Measurements from ENCODE around the gene ZNF490. TPM values are rescaled to one million over a fixed set of nuclear protein-coding genes. Genes with fewer than 3 reads are reported as not detected.
"Not testable (repeated sequence)": the region's sequence is repeated elsewhere in the genome, so short reads cannot be mapped to it uniquely, and the experiment has no call there.

Gene ZNF490
- total RNA-seq, 1 experiment from 2014 or later, result 6.3 TPM

DNA sequence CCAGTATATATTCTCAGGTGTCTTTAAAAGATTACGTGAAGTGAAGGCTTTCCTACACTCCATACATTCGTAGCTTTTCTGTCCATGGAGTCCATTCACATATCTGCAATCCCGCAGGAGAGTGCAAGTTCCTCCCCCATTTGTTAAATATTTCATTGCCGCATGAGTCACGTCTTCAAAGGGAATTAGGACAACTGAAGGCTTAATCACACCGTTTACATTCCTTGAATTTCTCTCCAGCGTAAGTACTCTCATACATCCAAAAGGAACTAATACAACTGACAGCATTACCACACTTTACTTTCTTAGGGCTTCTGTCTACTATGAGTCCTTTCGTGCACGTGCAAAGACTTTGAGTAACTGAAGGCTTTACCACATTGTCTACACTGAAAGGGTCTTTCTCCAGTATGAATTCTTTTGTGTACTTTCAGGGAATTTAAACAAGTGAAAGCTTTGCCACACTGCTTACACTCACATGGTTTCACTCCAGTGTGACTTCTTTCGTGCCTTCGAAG lies 30.4 kb downstream of the ZNF490 start:
- CTCF ChIA-PET, result no interaction called here
- H3K4me1 Mint-ChIP-seq (ENCODE audit: low read depth, unreplicated experiment), result no peaks in the 10 kb centered on the region
- peaks cover 11% of the 10 kb centered on the region for H3K9me3 Mint-ChIP-seq (ENCODE audit: low read depth, unreplicated experiment)
- peaks cover 7% of the 10 kb centered on the region for H3K36me3 Mint-ChIP-seq (ENCODE audit: insufficient read depth, unreplicated experiment)
- TF ChIP-seq, protein P1, sequence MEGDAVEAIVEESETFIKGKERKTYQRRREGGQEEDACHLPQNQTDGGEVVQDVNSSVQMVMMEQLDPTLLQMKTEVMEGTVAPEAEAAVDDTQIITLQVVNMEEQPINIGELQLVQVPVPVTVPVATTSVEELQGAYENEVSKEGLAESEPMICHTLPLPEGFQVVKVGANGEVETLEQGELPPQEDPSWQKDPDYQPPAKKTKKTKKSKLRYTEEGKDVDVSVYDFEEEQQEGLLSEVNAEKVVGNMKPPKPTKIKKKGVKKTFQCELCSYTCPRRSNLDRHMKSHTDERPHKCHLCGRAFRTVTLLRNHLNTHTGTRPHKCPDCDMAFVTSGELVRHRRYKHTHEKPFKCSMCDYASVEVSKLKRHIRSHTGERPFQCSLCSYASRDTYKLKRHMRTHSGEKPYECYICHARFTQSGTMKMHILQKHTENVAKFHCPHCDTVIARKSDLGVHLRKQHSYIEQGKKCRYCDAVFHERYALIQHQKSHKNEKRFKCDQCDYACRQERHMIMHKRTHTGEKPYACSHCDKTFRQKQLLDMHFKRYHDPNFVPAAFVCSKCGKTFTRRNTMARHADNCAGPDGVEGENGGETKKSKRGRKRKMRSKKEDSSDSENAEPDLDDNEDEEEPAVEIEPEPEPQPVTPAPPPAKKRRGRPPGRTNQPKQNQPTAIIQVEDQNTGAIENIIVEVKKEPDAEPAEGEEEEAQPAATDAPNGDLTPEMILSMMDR (IDR thresholded peaks at IDR 0.05; ENCODE audit: unreplicated experiment), result no peak
- no peak overlapping the region for H3K27ac Mint-ChIP-seq (ENCODE audit: unreplicated experiment)
- no peaks in the 10 kb centered on the region for H3K27me3 Mint-ChIP-seq (ENCODE audit: unreplicated experiment)
- no TSS peak for BruUV-seq (replicated peaks)
- intact Hi-C loops (cut with micrococcal nuclease; ENCODE audit: unreplicated experiment), result no loop called here
- no peak overlapping the region for H3K4me3 Mint-ChIP-seq (ENCODE audit: low read depth, unreplicated experiment)
- DNase-seq, result no peak

DNA sequence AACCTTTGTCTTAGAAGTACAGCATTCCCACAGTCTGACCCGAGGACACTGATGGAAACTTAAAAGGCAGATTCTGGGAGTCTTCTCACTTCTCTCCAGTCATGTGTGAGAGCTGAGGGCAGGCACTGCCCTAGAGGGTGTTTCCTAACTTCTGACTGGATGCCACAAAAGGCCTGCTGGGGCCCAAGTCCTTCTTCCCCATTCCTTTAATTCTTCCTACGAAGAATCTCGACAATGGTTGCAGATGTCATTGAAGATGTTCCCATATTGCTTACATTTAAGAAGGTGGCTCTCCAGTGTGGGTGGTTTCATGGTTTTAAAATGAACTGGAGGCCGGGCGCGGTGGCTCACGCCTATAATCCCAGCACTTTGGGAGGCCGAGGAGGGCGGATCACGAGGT lies 32.0 kb downstream of the ZNF490 start:
- Mint-ChIP-seq H3K9me3 (ENCODE audit: low read depth, unreplicated experiment) (peaks cover 11% of the 10 kb centered on the region), H3K27me3 (ENCODE audit: unreplicated experiment) (no peaks in the 10 kb centered on the region), H3K36me3 (ENCODE audit: insufficient read depth, unreplicated experiment) (peaks cover 7% of the 10 kb centered on the region), H3K4me1 (ENCODE audit: low read depth, unreplicated experiment) (no peaks in the 10 kb centered on the region), H3K27ac (ENCODE audit: unreplicated experiment) (no peak overlapping the region), H3K4me3 (ENCODE audit: low read depth, unreplicated experiment) (no peak overlapping the region)
- DNase-seq, result no peak
- no TSS peak for BruUV-seq (replicated peaks)
- TF ChIP-seq, protein P1 (IDR thresholded peaks at IDR 0.05; ENCODE audit: unreplicated experiment), result no peak
- intact Hi-C loops (cut with micrococcal nuclease; ENCODE audit: unreplicated experiment), result no loop called here
- CTCF ChIA-PET, result no interaction called here

DNA sequence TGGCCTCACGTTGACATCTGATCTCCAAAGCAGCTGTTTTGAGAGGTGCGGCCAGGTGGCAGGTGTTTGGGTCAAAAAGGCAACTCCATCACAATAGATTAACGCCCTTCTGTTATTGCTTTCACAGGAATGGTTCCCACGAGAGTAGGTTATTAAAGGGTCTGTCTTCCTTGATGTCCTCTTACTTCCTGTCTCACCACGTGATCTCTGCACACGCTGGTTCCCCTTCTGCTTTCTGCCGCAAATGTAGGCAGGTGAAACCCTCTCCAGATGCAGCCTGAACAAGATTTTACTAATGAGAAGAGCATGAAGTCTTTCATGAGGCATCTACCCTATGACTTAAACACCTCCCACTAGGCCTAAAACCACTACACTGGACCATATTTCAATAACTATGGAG lies 36.6 kb downstream of the ZNF490 start:
- intact Hi-C loops (cut with micrococcal nuclease; ENCODE audit: unreplicated experiment), result no loop called here
- no TSS peak for BruUV-seq (replicated peaks)
- CTCF ChIA-PET, result no interaction called here
- Mint-ChIP-seq H3K27ac (ENCODE audit: unreplicated experiment) (no peak overlapping the region), H3K36me3 (ENCODE audit: insufficient read depth, unreplicated experiment) (no peaks in the 10 kb centered on the region), H3K9me3 (ENCODE audit: low read depth, unreplicated experiment) (peaks cover 16% of the 10 kb centered on the region), H3K4me1 (ENCODE audit: low read depth, unreplicated experiment) (no peaks in the 10 kb centered on the region), H3K4me3 (ENCODE audit: low read depth, unreplicated experiment) (no peak overlapping the region), H3K27me3 (ENCODE audit: unreplicated experiment) (no peaks in the 10 kb centered on the region)
- DNase-seq, result no peak
- TF ChIP-seq, protein P1 (IDR thresholded peaks at IDR 0.05; ENCODE audit: unreplicated experiment), result no peak

DNA sequence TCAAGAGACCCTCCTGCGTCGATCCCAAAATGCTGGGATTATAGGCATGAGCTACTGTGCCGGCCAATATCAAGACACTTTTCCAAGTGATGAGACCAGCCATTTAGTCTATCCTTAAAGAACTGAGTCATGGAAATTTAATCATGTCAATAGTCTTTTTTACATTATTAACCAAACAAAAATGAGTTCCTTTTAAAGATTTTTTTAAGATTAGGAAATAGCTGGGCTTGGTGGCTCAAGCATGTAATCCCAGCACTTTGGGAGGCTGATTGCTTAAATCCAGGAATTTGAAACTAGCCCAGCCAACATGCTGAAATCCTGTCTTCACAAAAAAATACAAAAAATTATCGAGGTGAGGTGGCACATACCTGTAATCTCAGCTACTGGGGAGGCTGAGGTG lies 42.7 kb downstream of the ZNF490 start:
- Mint-ChIP-seq H3K27me3 (ENCODE audit: unreplicated experiment) (no peaks in the 10 kb centered on the region), H3K4me1 (ENCODE audit: low read depth, unreplicated experiment) (no peaks in the 10 kb centered on the region), H3K36me3 (ENCODE audit: insufficient read depth, unreplicated experiment) (no peaks in the 10 kb centered on the region), H3K27ac (ENCODE audit: unreplicated experiment) (no peak overlapping the region), H3K4me3 (ENCODE audit: low read depth, unreplicated experiment) (no peak overlapping the region), H3K9me3 (ENCODE audit: low read depth, unreplicated experiment) (peaks cover 5% of the 10 kb centered on the region)
- TF ChIP-seq, protein P1 (IDR thresholded peaks at IDR 0.05; ENCODE audit: unreplicated experiment), result no peak
- CTCF ChIA-PET, result no interaction called here
- BruUV-seq (replicated peaks), result no TSS peak
- intact Hi-C loops (cut with micrococcal nuclease; ENCODE audit: unreplicated experiment), result no loop called here
- no peak for DNase-seq

DNA sequence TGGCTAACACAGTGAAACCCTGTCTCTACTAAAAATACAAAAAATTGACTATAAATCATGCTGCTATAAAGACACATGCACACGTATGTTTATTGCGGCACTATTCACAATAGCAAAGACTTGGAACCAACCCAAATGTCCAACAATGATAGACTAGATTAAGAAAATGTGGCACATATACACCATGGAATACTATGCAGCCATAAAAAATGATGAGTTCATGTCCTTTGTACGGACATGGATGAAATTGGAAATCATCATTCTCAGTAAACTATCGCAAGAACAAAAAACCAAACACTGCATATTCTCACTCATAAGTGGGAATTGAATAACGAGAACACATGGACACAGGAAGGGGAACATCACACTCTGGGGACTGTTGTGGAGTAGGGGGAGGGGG lies 44.2 kb downstream of the ZNF490 start:
- H3K4me3 Mint-ChIP-seq (ENCODE audit: low read depth, unreplicated experiment); BruUV-seq (replicated peaks); H3K27me3 Mint-ChIP-seq (ENCODE audit: unreplicated experiment): not testable (repeated sequence)

More for the DNA sequence above, 44.2 kb downstream of the ZNF490 start:
- H3K9me3 Mint-ChIP-seq (ENCODE audit: low read depth, unreplicated experiment); H3K27ac Mint-ChIP-seq (ENCODE audit: unreplicated experiment); CTCF ChIA-PET; DNase-seq; H3K36me3 Mint-ChIP-seq (ENCODE audit: insufficient read depth, unreplicated experiment); intact Hi-C loops (cut with micrococcal nuclease; ENCODE audit: unreplicated experiment); H3K4me1 Mint-ChIP-seq (ENCODE audit: low read depth, unreplicated experiment): not testable (repeated sequence)
